ENCODE measurements around the gene SNUPN. TPM values are rescaled to one million over a fixed set of nuclear protein-coding genes. Genes with fewer than 3 reads are reported as not detected.

The SNUPN gene
- total and polyA plus RNA-seq, 10 donors, result 16.8 to 26.3 (median 22.1) TPM

GRCh38 chr15:75641603-75642002, 16.1 kb upstream of the SNUPN start:
- H3K27me3 ChIP-seq (replicated peaks in 1 of 7), result peaks cover 0 to 4% (median 0%) of the 10 kb centered on the region in 7 donors
- no peaks in the 10 kb centered on the region for H3K9me3 ChIP-seq
- WGBS, 5 donors, result 77 to 91% (median 85%) methylated on average over 5 of the region's 5 CpGs

GRCh38 chr15:75641179-75641503, 15.6 kb upstream of the SNUPN start:
- peak overlapping the region in 6 of 8 donors; percentile 92 to 98 (median 94) for H3K27ac ChIP-seq
- H3K36me3 ChIP-seq, result peaks cover 0 to 13% (median 0%) of the 10 kb centered on the region in 6 donors
- no peaks in the 10 kb centered on the region for H3K9me3 ChIP-seq
- TF ChIP-seq CTCF (IDR thresholded peaks at IDR 0.05 in 8 of 11, conservative IDR thresholded peaks at IDR 0.05 in 3 of 11) (peak in 1 of 11 experiments; percentile 1), POLR2AphosphoS5 (IDR thresholded peaks at IDR 0.05) (no peak)
- DNase-seq, result no peak
- peak overlapping the region in 3 of 8 donors; percentile 88 to 99 (median 93) for H3K4me3 ChIP-seq
- H3K27me3 ChIP-seq (replicated peaks in 1 of 7), result no peaks in the 10 kb centered on the region
- 68 to 78% (median 73%) methylated on average over 4 of the region's 4 CpGs for WGBS, 5 donors
- intact Hi-C loops (cut with DNase I; ENCODE audit: low total_unique reads), result no loop called here
- peaks cover 21 to 55% (median 44%) of the 10 kb centered on the region in 6 donors for H3K4me1 ChIP-seq

More at GRCh38 chr15:75641603-75642002, 16.1 kb upstream of the SNUPN start:
- TF ChIP-seq POLR2AphosphoS5 (IDR thresholded peaks at IDR 0.05), result no peak
- no peak for TF ChIP-seq POLR2A (IDR thresholded peaks at IDR 0.05)
- TF ChIP-seq CTCF (IDR thresholded peaks at IDR 0.05 in 8 of 11, conservative IDR thresholded peaks at IDR 0.05 in 3 of 11), result no peak
- no peak for DNase-seq
- intact Hi-C loops (cut with DNase I; ENCODE audit: low total_unique reads), result no loop called here
- no peak overlapping the region for H3K4me3 ChIP-seq
- H3K27ac ChIP-seq, result no peak overlapping the region
- H3K4me1 ChIP-seq, result peaks cover 25 to 55% (median 44%) of the 10 kb centered on the region in 6 donors
- H3K36me3 ChIP-seq, result peaks cover 0 to 10% (median 0%) of the 10 kb centered on the region in 6 donors

GRCh38 chr15:75640483-75641178, 15.1 kb upstream of the SNUPN start:
- Histone ChIP-seq H3K27me3 (replicated peaks in 1 of 7) (no peaks in the 10 kb centered on the region), H3K4me3 (peak overlapping the region; percentile 76 to 100 (median 92)), H3K9me3 (no peaks in the 10 kb centered on the region), H3K27ac (peak overlapping the region; percentile 85 to 98 (median 94)), H3K4me1 (peaks cover 21 to 55% (median 44%) of the 10 kb centered on the region in 6 donors), H3K36me3 (peaks cover 0 to 13% (median 0%) of the 10 kb centered on the region in 6 donors)
- peak in 6 of 11 experiments; percentile 18 to 43 (median 26) for TF ChIP-seq CTCF (IDR thresholded peaks at IDR 0.05 in 8 of 11, conservative IDR thresholded peaks at IDR 0.05 in 3 of 11)
- TF ChIP-seq POLR2A (IDR thresholded peaks at IDR 0.05), result no peak
- intact Hi-C loops (cut with DNase I; ENCODE audit: low total_unique reads), result no loop called here
- peak; percentile 89 for DNase-seq
- WGBS, 5 donors, result 1 to 6% (median 2%) methylated on average over 10 to 17 of the region's 17 CpGs

GRCh38 chr15:75639709-75640482, 14.4 kb upstream of the SNUPN start, which contains the start of gene IMP3:
IMP3 (minus strand) TSS chr15:75640224; CDS start chr15:75640168, 56 bp downstream.
- intact Hi-C loops (cut with DNase I; ENCODE audit: low total_unique reads), result no loop called here
- peak within 1 kb of the TSS; percentile 76 to 100 (median 92) for H3K4me3 ChIP-seq
- 0 to 2% (median 0%) methylated on average over 33 to 83 of the region's 83 CpGs for WGBS, 5 donors
- H3K27me3 ChIP-seq (replicated peaks in 1 of 7), result no peaks in the 10 kb centered on the region
- H3K9me3 ChIP-seq, result no peaks in the 10 kb centered on the region
- H3K27ac ChIP-seq, result peak within 1 kb of the TSS; percentile 85 to 98 (median 94)
- H3K36me3 ChIP-seq, result peaks cover 0 to 13% (median 0%) of the 10 kb centered on the region in 6 donors
- peak; percentile 97 for DNase-seq
- peaks cover 21 to 58% (median 46%) of the 10 kb centered on the region in 6 donors for H3K4me1 ChIP-seq
- TF ChIP-seq POLR2AphosphoS5 (IDR thresholded peaks at IDR 0.05), result peak; percentile 99 to 100 (median 100)
- peak in 4 of 11 experiments; percentile 27 to 42 (median 37) for TF ChIP-seq CTCF (IDR thresholded peaks at IDR 0.05 in 8 of 11, conservative IDR thresholded peaks at IDR 0.05 in 3 of 11)
- peak in 2 of 3 donors; percentile 80 to 97 for TF ChIP-seq POLR2A (IDR thresholded peaks at IDR 0.05)
